A673 (cell line): ENCODE results near the gene TBC1D2B. TPM values are rescaled to one million over a fixed set of nuclear protein-coding genes. Genes with fewer than 3 reads are reported as not detected.

ENCODE experiments used
- BruUV-seq: library from RNA; stranded (reverse); fragments of 400-500 nt; replicated peaks from 2 replicates; lab custom pipeline; 2021; lab: Mats Ljungman, UMichigan
- CTCF ChIA-PET: fragments of 300-600 bp; sonication (Branson Sonifier 250); formaldehyde crosslinking; loops from one replicate; lab custom pipeline; 2022; ENCODE audit warnings: antibody characterized with exemption; lab: Charles Lee
- POLR2A ChIA-PET: fragments of 300-600 bp; sonication (Branson Sonifier 250); formaldehyde crosslinking; loops from one replicate; lab custom pipeline; 2022; ENCODE audit warnings: antibody characterized with exemption; ENCODE audit not compliant: low non-redundant PET; lab: Charles Lee
- DNase-seq: peaks from one replicate; pipeline ENCODE4 v3.0.0-alpha.2; 2015; ENCODE audit warnings: low spot score
- H3K27ac ChIP-seq: fragments of 200-600 bp; sonication (generic); 2 replicates; pipeline ENCODE4 v1.5.1; 2016; ENCODE audit warnings: mixed run types, low read depth, mild to moderate bottlenecking, mixed read lengths, antibody characterized with exemption, low read length; ENCODE audit not compliant: poor library complexity, severe bottlenecking
- H3K27me3 ChIP-seq: fragments of 200-600 bp; sonication (generic); replicated peaks from 2 replicates; pipeline ENCODE4 v1.6.1; 2017; ENCODE audit warnings: mixed run types, low read depth, mild to moderate bottlenecking, mixed read lengths, antibody characterized with exemption, low read length; ENCODE audit not compliant: insufficient read depth, poor library complexity
- H3K36me3 ChIP-seq: fragments of 200-600 bp; sonication (generic); 2 replicates; pipeline ENCODE4 v1.6.1; 2016; ENCODE audit warnings: mixed run types, mild to moderate bottlenecking, mixed read lengths, antibody characterized with exemption, low read length; ENCODE audit not compliant: insufficient read depth, poor library complexity, severe bottlenecking
- H3K4me1 ChIP-seq: fragments of 200-600 bp; sonication (generic); 2 replicates; pipeline ENCODE4 v1.6.1; 2017; ENCODE audit warnings: mixed run types, mild to moderate bottlenecking, mixed read lengths, antibody characterized with exemption, low read length; ENCODE audit not compliant: insufficient read depth, poor library complexity, severe bottlenecking
- H3K4me3 ChIP-seq: fragments of 200-600 bp; sonication (generic); 2 replicates; pipeline ENCODE4 v1.5.1; 2016; ENCODE audit warnings: low read depth, mixed run types, mild to moderate bottlenecking, mixed read lengths, low read length; ENCODE audit not compliant: poor library complexity, severe bottlenecking
- H3K9me3 ChIP-seq: fragments of 200-600 bp; sonication (generic); 2 replicates; pipeline ENCODE4 v1.6.1; 2016; ENCODE audit warnings: mixed run types, low read depth, mild to moderate bottlenecking, mixed read lengths, antibody characterized with exemption, low read length; ENCODE audit not compliant: poor library complexity, severe bottlenecking
- CTCF ChIP-seq: fragments of 300-800, 200-600 bp; sonication (generic); conservative IDR thresholded peaks from 2 replicates; pipeline ENCODE4 v1.5.1; 2017; ENCODE audit warnings: low read depth, mild to moderate bottlenecking, antibody characterized with exemption, low read length, moderate library complexity, mixed read lengths
- EZH2 ChIP-seq: fragments of 200-600 bp; sonication (generic); IDR thresholded peaks from 2 replicates; pipeline ENCODE4 v1.6.1; 2017; ENCODE audit warnings: borderline replicate concordance, low read depth, mild to moderate bottlenecking, mixed read lengths, antibody characterized with exemption, low read length; ENCODE audit not compliant: poor library complexity, severe bottlenecking
- intact Hi-C: fragments of 100-400 bp; cut with micrococcal nuclease; formaldehyde crosslinking; loops from one replicate; pipeline ENCODE4 v1.10.0; 2022; ENCODE audit not compliant: unreplicated experiment
- total RNA-seq: library from RNA; stranded (reverse); gene quantifications from 2 replicates; pipeline ENCODE4 v1.2.3, GENCODE V29; 2021

TBC1D2B gene
- total RNA-seq, 1 experiment from 2014 or later: 26.0 TPM

DNA sequence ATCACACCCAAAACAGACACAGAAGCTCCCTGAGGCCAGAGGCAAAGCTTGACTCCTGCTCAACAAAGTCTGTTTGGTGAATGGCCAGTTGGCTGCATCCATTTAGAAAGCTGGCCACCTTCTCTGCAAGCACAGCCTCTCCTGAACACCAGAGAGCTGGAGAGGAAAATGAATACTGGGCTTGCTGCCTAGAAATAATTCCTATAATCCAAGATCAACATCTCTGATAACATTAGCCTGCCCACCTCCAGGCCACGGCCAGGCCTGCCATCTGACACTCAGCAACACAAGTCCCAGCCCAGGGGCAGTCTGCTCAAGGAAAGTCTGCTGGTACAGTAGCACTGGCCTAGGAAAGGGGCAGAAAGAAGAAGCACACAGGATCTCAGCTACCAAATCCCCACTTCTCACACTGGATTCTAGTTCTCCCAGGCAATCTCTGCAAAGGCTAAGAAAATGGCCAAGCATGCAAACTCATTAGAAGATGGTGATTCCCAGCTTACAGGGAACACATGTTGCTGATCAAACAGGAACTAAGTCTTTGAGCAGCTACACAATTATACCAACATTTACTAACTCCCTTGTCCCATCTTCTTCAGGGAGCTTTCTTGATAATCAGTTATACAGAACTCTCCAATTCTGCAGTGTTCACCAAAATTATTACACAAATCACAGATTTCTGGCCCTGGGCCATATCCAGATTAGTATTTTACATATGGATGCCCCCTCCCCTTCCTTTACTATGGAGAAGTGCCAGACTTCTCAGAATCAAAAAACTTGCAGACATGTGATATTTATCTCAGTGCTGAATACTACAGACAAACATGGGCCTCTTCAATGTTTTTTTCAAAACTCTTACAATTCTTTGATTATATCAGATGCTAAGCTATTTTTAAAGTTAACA, 9.9 kb downstream of the TBC1D2B start:
- Histone ChIP-seq H3K4me3 (no peak overlapping the region), H3K9me3 (no peaks in the 10 kb centered on the region), H3K4me1 (peaks cover 60% of the 10 kb centered on the region), H3K27ac (peak overlapping the region; percentile 4), H3K36me3 (no peaks in the 10 kb centered on the region), H3K27me3 (no peaks in the 10 kb centered on the region)
- ChIA-PET POLR2A (no interaction called here), CTCF (interaction anchor here (0.6 kb wide), 1 partner anchor 173 kb away, joined by 3 read pairs; no protein-coding TSS in a partner anchor)
- no peak for TF ChIP-seq CTCF
- TF ChIP-seq EZH2: no peak
- BruUV-seq: no TSS peak
- DNase-seq: no peak
- intact Hi-C loops: no loop called here

DNA sequence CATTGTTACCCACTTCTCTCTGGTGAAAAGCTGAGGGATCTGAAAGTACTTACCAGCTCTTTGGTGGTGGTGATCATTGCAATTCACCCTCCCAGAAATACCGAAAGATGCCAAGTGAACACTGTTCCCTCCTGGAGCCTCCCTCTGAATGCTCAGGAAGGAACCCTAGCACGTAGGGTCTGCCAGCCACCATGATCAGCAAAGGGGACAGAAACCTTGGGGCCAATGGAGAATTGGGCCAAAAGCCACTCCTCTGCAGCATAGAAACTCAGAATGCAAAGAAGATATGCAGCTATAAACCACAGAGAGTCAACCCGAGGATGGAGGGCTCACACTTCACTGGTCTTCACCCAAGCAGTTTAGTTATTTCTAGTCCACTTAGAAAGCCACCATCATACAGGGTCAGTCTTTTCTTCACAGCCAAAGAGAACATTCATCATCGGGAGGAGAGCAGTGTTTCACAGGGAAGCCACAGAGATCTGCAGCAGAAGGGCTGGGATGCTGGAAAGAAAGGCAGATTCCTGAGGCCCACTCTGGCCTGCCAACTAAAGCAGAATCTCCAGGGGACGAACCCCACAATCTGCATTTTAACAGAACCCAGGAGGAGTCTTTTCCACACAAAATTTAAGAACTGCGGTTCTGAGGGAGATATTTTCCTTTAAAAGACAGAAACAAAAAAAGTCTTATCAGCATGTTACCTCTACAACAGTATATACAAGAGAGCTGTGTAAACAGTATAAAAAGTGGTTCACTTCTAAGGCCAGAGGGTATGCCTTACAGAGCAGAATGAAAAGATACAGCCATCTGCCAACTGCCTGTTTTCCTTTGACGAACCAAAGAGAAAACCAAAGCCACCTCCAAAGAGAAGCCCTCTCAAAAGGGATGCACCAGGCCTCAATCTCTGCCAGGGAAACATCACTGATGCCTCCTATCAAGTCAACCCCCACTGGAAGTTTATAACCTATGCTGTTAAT, 11.3 kb downstream of the TBC1D2B start:
- peaks cover 52% of the 10 kb centered on the region for H3K4me1 ChIP-seq
- POLR2A ChIA-PET: no interaction called here
- no peaks in the 10 kb centered on the region for H3K36me3 ChIP-seq
- H3K27ac ChIP-seq: no peak overlapping the region
- TF ChIP-seq EZH2: no peak
- TF ChIP-seq CTCF: no peak
- CTCF ChIA-PET: no interaction called here
- no peaks in the 10 kb centered on the region for H3K27me3 ChIP-seq
- no peak for DNase-seq
- no TSS peak for BruUV-seq
- H3K4me3 ChIP-seq: no peak overlapping the region
- intact Hi-C loops: no loop called here
- H3K9me3 ChIP-seq: no peaks in the 10 kb centered on the region

- Histone ChIP-seq H3K4me1 (peaks cover 46% of the 10 kb centered on the region), H3K4me3 (no peak overlapping the region), H3K27ac (no peak overlapping the region), H3K27me3 (no peaks in the 10 kb centered on the region), H3K9me3 (no peaks in the 10 kb centered on the region), H3K36me3 (no peaks in the 10 kb centered on the region)
- BruUV-seq: no TSS peak
- no peak for DNase-seq
- POLR2A ChIA-PET: no interaction called here
- CTCF ChIA-PET: no interaction called here
- TF ChIP-seq CTCF: no peak
- no peak for TF ChIP-seq EZH2
- intact Hi-C loops: no loop called here
These were observed 12.1 kb downstream of the TBC1D2B start for GRCh38 chr15:78065284-78065872.
